Mucosa of rectum (tissue), 2 donors: ENCODE results near the gene TLE4.
"Not testable (repeated sequence)": the region's sequence is repeated elsewhere in the genome, so short reads cannot be mapped to it uniquely, and the experiment has no call there.

Source experiments
- H3K27ac ChIP-seq, 2 donors: one replicate each; pipeline ENCODE4 v1.7.0; 2013; ENCODE audit warnings: inconsistent platforms in 2 of 2, low read depth in 2 of 2, low read length in 2 of 2
- H3K27me3 ChIP-seq, 2 donors: one replicate each; pipeline ENCODE4 v1.7.0; 2013; ENCODE audit warnings: low read length in 2 of 2; ENCODE audit not compliant: control insufficient read depth in 2 of 2, insufficient read depth in 2 of 2
- H3K36me3 ChIP-seq, 2 donors: one replicate each; pipeline ENCODE4 v1.7.0; 2013; ENCODE audit warnings: low read length in 2 of 2; ENCODE audit not compliant: control insufficient read depth in 2 of 2, insufficient read depth in 2 of 2
- H3K4me1 ChIP-seq, 2 donors: one replicate each; pipeline ENCODE4 v1.7.0; 2013; ENCODE audit warnings: low read length in 2 of 2, mild to moderate bottlenecking in 1 of 2; ENCODE audit not compliant: control insufficient read depth in 2 of 2, insufficient read depth in 2 of 2
- H3K4me3 ChIP-seq, 2 donors: one replicate each; pipeline ENCODE4 v1.7.0; 2013; ENCODE audit warnings: low read length in 2 of 2
- H3K9ac ChIP-seq, 2 donors: one replicate each; pipeline ENCODE4 v1.7.0; 2013; ENCODE audit warnings: low read length in 2 of 2, low read depth in 1 of 2, mild to moderate bottlenecking in 1 of 2
- H3K9me3 ChIP-seq, 2 donors: one replicate each; pipeline ENCODE4 v1.7.0; 2013; ENCODE audit warnings: low read length in 2 of 2; ENCODE audit not compliant: control insufficient read depth in 2 of 2
- donor health status: healthy.
- donor health status: Normal muscosa, but diverticular disease.

TLE4 gene

DNA sequence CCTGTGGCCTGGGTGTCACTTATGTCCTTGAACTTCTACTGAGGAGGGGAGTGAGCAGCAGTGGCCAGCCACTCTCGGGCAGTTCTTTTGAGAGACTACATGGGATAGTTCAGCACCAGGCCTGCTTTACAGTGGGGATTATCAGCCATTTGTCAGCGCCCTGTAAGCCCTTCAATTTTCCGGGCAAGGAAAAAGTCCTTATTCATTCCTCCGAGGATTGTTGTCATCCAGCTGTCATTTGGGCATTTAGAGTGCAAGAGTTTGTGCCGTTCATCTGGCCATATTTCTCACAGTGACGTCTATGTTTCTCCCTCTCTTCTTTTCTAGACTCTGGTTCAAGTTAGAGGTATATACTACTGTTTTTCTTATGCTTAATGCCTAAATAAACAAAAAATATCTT, 172.8 kb downstream of the TLE4 start:
- Histone ChIP-seq H3K36me3 (no peaks in the 10 kb centered on the region), H3K27me3 (no peaks in the 10 kb centered on the region), H3K4me3 (no peak overlapping the region), H3K9ac (no peak overlapping the region), H3K9me3 (no peaks in the 10 kb centered on the region), H3K27ac (no peak overlapping the region), H3K4me1 (no peaks in the 10 kb centered on the region)

DNA sequence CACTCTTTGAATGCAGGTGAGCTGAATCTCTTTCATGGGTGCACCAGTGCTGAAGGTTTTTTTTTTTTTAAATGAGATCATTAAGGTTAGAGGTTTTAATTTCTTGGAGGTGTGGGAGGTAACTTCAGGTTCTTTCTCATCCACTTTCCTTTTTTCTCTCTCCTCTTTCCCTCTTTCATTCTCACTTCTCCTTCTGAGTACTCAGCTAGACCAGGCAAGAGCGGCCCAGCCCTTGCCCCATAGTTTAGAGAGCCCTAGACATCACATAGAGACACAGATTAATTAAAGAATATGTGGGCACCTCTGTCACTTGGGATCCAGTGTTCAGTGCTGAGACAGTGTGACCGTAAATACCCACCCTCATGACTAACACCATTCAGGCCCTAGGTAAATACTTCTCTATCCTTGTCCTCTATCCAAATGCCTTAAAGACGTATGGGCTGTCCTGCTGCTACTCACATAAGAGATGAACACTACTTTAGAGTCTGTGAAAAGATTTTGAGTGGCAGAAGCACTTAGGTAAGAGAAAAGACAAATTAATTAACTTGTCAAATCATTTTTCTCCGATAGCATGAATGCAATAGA, 174.1 kb downstream of the TLE4 start:
- no peaks in the 10 kb centered on the region for H3K27me3 ChIP-seq
- no peaks in the 10 kb centered on the region for H3K4me1 ChIP-seq

GRCh38 chr9:79751895-79752466, 180.2 kb downstream of the TLE4 start:
- H3K9ac ChIP-seq, H3K4me3 ChIP-seq, H3K36me3 ChIP-seq, H3K27me3 ChIP-seq, H3K4me1 ChIP-seq, H3K9me3 ChIP-seq, H3K27ac ChIP-seq: not testable (repeated sequence)

More for the DNA sequence above, 174.1 kb downstream of the TLE4 start:
- no peak overlapping the region for H3K27ac ChIP-seq
- no peaks in the 10 kb centered on the region for H3K36me3 ChIP-seq
- H3K4me3 ChIP-seq = no peak overlapping the region
- no peaks in the 10 kb centered on the region for H3K9me3 ChIP-seq
- no peak overlapping the region for H3K9ac ChIP-seq

DNA sequence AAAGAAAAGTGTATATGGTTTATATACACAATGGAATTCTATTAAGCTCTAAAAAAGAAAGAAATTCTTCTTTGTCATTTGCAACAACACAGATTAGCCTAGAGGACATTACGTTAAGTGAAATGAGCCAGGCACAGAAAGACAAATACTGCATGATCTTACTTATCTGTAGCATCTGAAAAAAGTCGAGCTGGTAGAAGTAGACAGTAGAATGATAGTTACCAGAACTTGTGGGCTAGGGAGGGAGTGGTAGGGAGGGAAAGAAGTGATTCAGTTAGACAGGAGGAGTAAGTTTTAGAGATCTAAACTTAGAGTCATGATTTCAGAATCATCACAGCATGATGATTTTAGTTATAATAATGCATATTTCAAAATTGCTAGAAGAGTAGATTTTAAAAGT, 184.6 kb downstream of the TLE4 start:
- no peaks in the 10 kb centered on the region for H3K4me1 ChIP-seq
- no peaks in the 10 kb centered on the region for H3K9me3 ChIP-seq
- H3K4me3 ChIP-seq = no peak overlapping the region
- H3K27ac ChIP-seq = no peak overlapping the region
- no peaks in the 10 kb centered on the region for H3K27me3 ChIP-seq
- no peaks in the 10 kb centered on the region for H3K36me3 ChIP-seq
- H3K9ac ChIP-seq = no peak overlapping the region

DNA sequence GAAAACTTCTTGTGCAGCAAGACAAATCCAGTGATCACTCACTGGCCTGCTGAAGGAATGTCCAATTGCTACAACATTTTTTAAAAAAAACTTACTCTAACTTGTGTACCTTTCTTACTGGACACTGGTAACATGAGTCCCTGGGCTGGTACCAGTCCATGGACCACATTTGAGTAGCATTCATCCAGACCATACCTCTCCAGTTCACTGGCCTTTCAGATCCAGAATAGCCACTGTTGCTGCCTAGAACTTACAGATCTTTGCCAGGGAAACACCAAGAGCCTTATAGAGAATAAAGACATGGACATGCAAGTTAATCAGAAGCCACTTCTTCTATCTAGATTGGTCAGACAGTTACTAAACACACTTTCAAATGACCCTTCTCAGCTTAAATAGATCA, 185.3 kb downstream of the TLE4 start:
- no peaks in the 10 kb centered on the region for H3K4me1 ChIP-seq
- no peak overlapping the region for H3K4me3 ChIP-seq
- no peak overlapping the region for H3K27ac ChIP-seq
- no peaks in the 10 kb centered on the region for H3K9me3 ChIP-seq
- H3K9ac ChIP-seq = no peak overlapping the region
- H3K36me3 ChIP-seq = no peaks in the 10 kb centered on the region
- no peaks in the 10 kb centered on the region for H3K27me3 ChIP-seq

GRCh38 chr9:79757881-79758669, 186.3 kb downstream of the TLE4 start:
- Histone ChIP-seq H3K27me3 (no peaks in the 10 kb centered on the region), H3K4me1 (no peaks in the 10 kb centered on the region), H3K36me3 (no peaks in the 10 kb centered on the region), H3K4me3 (no peak overlapping the region), H3K9ac (no peak overlapping the region), H3K27ac (no peak overlapping the region), H3K9me3 (no peaks in the 10 kb centered on the region)

DNA sequence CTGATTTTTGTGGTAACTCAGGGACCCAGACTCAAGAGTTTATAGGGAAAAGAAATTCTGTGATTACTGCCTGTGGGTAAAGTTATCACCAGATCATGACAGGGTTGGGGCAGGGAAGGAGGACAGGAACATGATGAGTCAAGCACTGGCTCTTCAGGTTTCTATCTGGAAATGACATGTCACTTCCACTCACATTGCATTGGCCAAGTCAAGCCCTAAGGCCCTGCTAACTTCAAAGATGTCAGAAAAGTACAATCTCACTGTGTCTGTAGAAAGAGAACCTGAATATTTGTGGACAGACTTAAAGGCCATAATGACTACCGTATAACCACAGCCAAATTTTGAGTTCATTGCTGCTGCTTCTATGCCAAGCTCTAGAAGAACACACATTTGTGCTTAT, 187.7 kb downstream of the TLE4 start:
- Histone ChIP-seq H3K9ac (no peak overlapping the region), H3K4me3 (no peak overlapping the region), H3K27ac (no peak overlapping the region), H3K9me3 (no peaks in the 10 kb centered on the region), H3K36me3 (no peaks in the 10 kb centered on the region), H3K27me3 (no peaks in the 10 kb centered on the region), H3K4me1 (no peaks in the 10 kb centered on the region)

DNA sequence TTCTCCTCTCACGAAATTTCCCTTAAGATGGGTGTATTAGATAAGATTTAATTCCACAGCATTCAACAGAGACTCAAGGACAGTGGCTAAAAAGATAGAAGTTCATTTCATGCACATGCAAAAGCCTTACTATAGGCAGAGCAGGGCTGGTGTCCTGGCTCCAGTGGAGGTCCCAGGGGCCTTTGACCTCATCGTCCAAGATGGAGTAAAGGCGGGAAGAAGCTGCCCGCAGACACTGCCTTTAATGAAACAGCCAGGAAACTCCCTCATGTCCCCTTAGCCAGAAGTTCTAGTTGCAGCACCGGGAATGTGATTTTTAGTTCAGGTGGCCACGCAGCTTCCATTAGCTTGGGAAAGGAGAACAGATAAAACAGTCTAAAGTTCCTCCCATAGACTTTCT, 190.3 kb downstream of the TLE4 start:
- no peaks in the 10 kb centered on the region for H3K27me3 ChIP-seq
- no peak overlapping the region for H3K9ac ChIP-seq
- H3K4me3 ChIP-seq = no peak overlapping the region

GRCh38 chr9:79763671-79764285, 192.0 kb downstream of the TLE4 start:
- Histone ChIP-seq H3K36me3 (no peaks in the 10 kb centered on the region), H3K9me3 (no peaks in the 10 kb centered on the region), H3K4me3 (no peak overlapping the region), H3K4me1 (no peaks in the 10 kb centered on the region), H3K27me3 (no peaks in the 10 kb centered on the region), H3K27ac (peak overlapping the region in 1 of 2 donors; percentile 4), H3K9ac (no peak overlapping the region)

More for the DNA sequence above, 190.3 kb downstream of the TLE4 start:
- H3K36me3 ChIP-seq = no peaks in the 10 kb centered on the region
- no peak overlapping the region for H3K27ac ChIP-seq
- H3K4me1 ChIP-seq = no peaks in the 10 kb centered on the region
- H3K9me3 ChIP-seq = no peaks in the 10 kb centered on the region

- H3K9ac ChIP-seq = no peak overlapping the region
- no peaks in the 10 kb centered on the region for H3K4me1 ChIP-seq
- no peak overlapping the region for H3K4me3 ChIP-seq
- H3K9me3 ChIP-seq = no peaks in the 10 kb centered on the region
- no peaks in the 10 kb centered on the region for H3K27me3 ChIP-seq
- H3K36me3 ChIP-seq = no peaks in the 10 kb centered on the region
- peak overlapping the region in 1 of 2 donors; percentile 4 for H3K27ac ChIP-seq
These were observed 192.6 kb downstream of the TLE4 start for GRCh38 chr9:79764374-79764773.
